ENCODE results near the gene MAPRE2. TPM values are rescaled to one million over a fixed set of nuclear protein-coding genes. Genes with fewer than 3 reads are reported as not detected.

The MAPRE2 gene
- total RNA-seq, 1 donor from 2014 or later, result 9.4 TPM

DNA sequence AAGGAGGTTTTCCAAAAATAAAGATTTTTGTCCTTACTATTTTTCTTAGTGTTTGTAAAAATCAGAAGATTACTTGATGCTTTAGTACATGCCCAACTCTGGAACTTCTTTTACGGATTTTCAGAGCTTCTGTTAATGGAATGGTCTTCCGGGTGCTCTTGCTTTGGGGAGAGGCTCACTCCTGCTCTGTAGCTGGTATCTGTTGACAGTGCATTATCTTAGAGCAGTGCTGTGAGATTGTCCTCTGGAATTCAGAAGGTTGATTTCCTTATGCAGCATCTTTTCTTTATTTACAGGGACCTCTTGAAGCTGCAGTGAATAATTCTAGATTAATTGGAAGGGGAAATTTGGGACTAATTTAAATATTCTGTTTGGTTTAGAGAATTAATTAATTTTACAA is 4.6 kb downstream of the MAPRE2 start:
- H3K9me3 ChIP-seq (ENCODE audit: control insufficient read depth in 3 of 3, low read length in 3 of 3), result no peaks in the 10 kb centered on the region
- peaks cover 36 to 63% (median 62%) of the 10 kb centered on the region in 3 donors for H3K4me1 ChIP-seq (ENCODE audit: control insufficient read depth in 3 of 3, insufficient read depth in 3 of 3, low read length in 3 of 3)
- H3K27ac ChIP-seq (ENCODE audit: low read depth, low read length), result no peak overlapping the region
- no peaks in the 10 kb centered on the region for H3K27me3 ChIP-seq (ENCODE audit: control insufficient read depth in 3 of 3, insufficient read depth in 3 of 3, low read length in 3 of 3)
- H3K4me3 ChIP-seq (ENCODE audit: low read length in 3 of 3), result no peak overlapping the region
- no peak overlapping the region for H3K9ac ChIP-seq (ENCODE audit: low read depth in 1 of 3, low read length in 3 of 3)
- H3K36me3 ChIP-seq (ENCODE audit: control insufficient read depth in 3 of 3, insufficient read depth in 3 of 3, low read length in 3 of 3), result no peaks in the 10 kb centered on the region

DNA sequence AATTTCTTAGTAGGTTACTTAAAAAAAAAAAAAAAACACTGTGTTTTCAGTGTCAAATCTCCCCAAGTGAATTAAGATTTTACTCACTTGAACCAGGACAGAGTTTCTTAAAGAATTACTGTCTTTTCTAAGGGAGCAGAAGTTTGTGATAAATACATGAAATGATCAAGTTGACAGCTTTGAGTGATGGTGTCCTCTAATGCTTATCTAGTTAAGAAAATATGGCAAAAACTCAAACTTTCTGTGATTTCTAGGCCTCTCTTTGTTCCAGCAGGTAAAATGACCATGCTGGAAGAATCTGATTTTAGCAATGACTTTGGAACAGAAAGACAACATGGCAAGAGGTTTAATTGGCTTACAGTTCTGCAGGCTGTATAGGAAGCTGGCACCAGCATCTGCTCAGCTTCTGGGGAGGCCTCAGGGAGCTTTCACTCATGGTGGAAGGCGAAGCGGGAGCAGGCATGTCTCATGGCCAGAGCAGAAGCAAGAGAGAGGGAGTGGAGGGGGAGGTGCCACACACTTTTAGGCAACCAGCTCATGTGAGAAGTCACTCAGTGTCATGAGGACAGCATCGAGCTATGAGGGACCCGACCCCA is 6.6 kb downstream of the MAPRE2 start:
- Histone ChIP-seq H3K36me3 (ENCODE audit: control insufficient read depth in 3 of 3, insufficient read depth in 3 of 3, low read length in 3 of 3) (no peaks in the 10 kb centered on the region), H3K9me3 (ENCODE audit: control insufficient read depth in 3 of 3, low read length in 3 of 3) (no peaks in the 10 kb centered on the region), H3K4me1 (ENCODE audit: control insufficient read depth in 3 of 3, insufficient read depth in 3 of 3, low read length in 3 of 3) (peaks cover 47 to 63% (median 62%) of the 10 kb centered on the region in 3 donors), H3K9ac (ENCODE audit: low read depth in 1 of 3, low read length in 3 of 3) (no peak overlapping the region), H3K27ac (ENCODE audit: low read depth, low read length) (no peak overlapping the region), H3K4me3 (ENCODE audit: low read length in 3 of 3) (no peak overlapping the region), H3K27me3 (ENCODE audit: control insufficient read depth in 3 of 3, insufficient read depth in 3 of 3, low read length in 3 of 3) (no peaks in the 10 kb centered on the region)

GRCh38 chr18:35049111-35050027 is 8.2 kb downstream of the MAPRE2 start:
- H3K4me3 ChIP-seq (ENCODE audit: low read length in 3 of 3), result no peak overlapping the region
- no peaks in the 10 kb centered on the region for H3K36me3 ChIP-seq (ENCODE audit: control insufficient read depth in 3 of 3, insufficient read depth in 3 of 3, low read length in 3 of 3)
- H3K9ac ChIP-seq (ENCODE audit: low read depth in 1 of 3, low read length in 3 of 3), result no peak overlapping the region
- no peaks in the 10 kb centered on the region for H3K9me3 ChIP-seq (ENCODE audit: control insufficient read depth in 3 of 3, low read length in 3 of 3)
- H3K27ac ChIP-seq (ENCODE audit: low read depth, low read length), result no peak overlapping the region
- H3K4me1 ChIP-seq (ENCODE audit: control insufficient read depth in 3 of 3, insufficient read depth in 3 of 3, low read length in 3 of 3), result peaks cover 40 to 53% (median 51%) of the 10 kb centered on the region in 3 donors
- H3K27me3 ChIP-seq (ENCODE audit: control insufficient read depth in 3 of 3, insufficient read depth in 3 of 3, low read length in 3 of 3), result no peaks in the 10 kb centered on the region

DNA sequence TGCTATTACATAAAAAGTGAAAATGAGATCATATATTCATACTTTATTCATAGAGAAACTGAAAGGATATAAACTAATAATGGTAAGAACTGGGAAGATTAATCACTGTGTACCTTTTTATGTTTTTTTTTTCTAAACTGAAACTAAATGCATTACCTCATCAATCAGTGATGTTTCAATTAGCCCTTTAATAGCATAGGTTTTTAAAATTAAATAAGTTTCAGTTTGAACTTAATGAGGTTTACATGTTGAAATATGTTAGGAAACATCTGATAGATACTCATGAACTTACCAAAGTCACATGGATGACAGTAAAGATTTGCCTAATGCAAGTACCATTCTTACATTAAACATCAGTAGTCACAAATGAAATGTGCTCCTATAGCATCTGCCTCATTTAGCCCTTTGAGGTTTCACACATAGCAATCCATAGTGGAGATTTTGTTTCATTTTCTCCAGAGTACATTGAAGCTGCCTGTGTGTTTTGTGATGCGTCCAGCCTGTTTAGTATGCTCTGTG is 8.9 kb downstream of the MAPRE2 start:
- no peaks in the 10 kb centered on the region for H3K36me3 ChIP-seq (ENCODE audit: control insufficient read depth in 3 of 3, insufficient read depth in 3 of 3, low read length in 3 of 3)
- H3K27ac ChIP-seq (ENCODE audit: low read depth, low read length), result peak overlapping the region; percentile 61
- H3K9me3 ChIP-seq (ENCODE audit: control insufficient read depth in 3 of 3, low read length in 3 of 3), result no peaks in the 10 kb centered on the region
- H3K4me1 ChIP-seq (ENCODE audit: control insufficient read depth in 3 of 3, insufficient read depth in 3 of 3, low read length in 3 of 3), result peaks cover 36 to 47% (median 44%) of the 10 kb centered on the region in 3 donors
- no peaks in the 10 kb centered on the region for H3K27me3 ChIP-seq (ENCODE audit: control insufficient read depth in 3 of 3, insufficient read depth in 3 of 3, low read length in 3 of 3)
- H3K4me3 ChIP-seq (ENCODE audit: low read length in 3 of 3), result no peak overlapping the region
- H3K9ac ChIP-seq (ENCODE audit: low read depth in 1 of 3, low read length in 3 of 3), result no peak overlapping the region

DNA sequence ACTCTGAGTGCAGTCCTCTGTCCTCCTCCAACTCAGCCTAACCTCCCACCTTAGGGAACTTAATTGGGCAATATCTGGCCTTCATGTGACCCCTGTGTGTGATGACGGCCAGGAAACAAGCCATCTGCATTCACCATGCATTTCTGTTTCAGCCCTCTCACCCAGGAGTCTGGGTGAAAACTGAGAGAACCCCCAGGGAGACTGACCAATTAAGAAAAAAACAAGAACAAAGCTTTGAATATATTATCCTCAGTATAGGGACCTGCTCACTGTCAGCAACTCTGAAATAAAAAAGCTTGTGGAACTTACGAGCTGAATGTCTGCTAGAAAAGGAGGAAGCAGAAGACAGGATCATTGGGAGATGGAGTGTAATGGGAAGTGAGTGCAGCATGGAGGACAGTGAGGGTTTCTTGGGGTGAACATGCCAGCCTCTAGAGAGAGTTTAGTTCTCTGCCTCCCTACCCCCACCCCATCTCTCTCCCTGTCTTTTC is 9.5 kb downstream of the MAPRE2 start:
- Histone ChIP-seq H3K4me3 (ENCODE audit: low read length in 3 of 3) (no peak overlapping the region), H3K36me3 (ENCODE audit: control insufficient read depth in 3 of 3, insufficient read depth in 3 of 3, low read length in 3 of 3) (no peaks in the 10 kb centered on the region), H3K9me3 (ENCODE audit: control insufficient read depth in 3 of 3, low read length in 3 of 3) (no peaks in the 10 kb centered on the region), H3K9ac (ENCODE audit: low read depth in 1 of 3, low read length in 3 of 3) (no peak overlapping the region), H3K4me1 (ENCODE audit: control insufficient read depth in 3 of 3, insufficient read depth in 3 of 3, low read length in 3 of 3) (peaks cover 31 to 46% (median 37%) of the 10 kb centered on the region in 3 donors), H3K27me3 (ENCODE audit: control insufficient read depth in 3 of 3, insufficient read depth in 3 of 3, low read length in 3 of 3) (no peaks in the 10 kb centered on the region), H3K27ac (ENCODE audit: low read depth, low read length) (peak overlapping the region; percentile 61)

DNA sequence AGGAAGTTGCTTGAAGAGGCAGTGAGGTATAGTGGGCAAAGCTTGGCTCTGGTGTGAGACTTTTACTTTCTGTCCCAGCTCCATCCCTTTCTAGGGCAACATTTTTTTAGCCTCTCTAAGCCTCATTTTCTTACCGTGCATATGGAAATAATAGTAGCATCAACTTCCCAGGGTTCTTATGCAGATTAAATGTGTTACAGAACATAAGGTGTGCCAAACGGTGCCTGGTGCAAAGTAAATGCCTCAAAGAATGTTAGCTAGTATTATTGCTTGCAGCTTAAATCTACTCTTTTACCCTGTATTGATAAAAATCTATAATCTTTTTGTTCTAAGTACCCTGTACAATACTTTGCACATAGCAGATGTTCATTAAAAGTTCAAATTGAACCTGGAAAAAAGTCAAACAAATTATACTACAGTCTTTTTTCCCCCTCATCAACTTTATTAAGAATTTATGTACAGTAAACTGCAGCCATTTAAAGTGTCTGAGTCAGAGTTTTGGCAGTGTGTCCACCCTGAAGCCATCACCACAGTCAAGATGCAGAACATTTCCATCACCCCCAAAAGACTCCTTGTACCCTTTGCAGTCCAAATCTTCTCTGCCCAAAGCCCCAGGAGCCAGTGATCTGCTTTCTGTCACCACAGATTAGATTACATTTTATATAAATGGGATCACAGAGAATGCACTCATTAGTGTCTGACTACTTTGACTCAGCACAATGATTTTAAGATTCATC is 10.6 kb downstream of the MAPRE2 start:
- Histone ChIP-seq H3K27me3 (ENCODE audit: control insufficient read depth in 3 of 3, insufficient read depth in 3 of 3, low read length in 3 of 3) (no peaks in the 10 kb centered on the region), H3K9me3 (ENCODE audit: control insufficient read depth in 3 of 3, low read length in 3 of 3) (no peaks in the 10 kb centered on the region), H3K4me1 (ENCODE audit: control insufficient read depth in 3 of 3, insufficient read depth in 3 of 3, low read length in 3 of 3) (peaks cover 29 to 38% (median 31%) of the 10 kb centered on the region in 3 donors), H3K27ac (ENCODE audit: low read depth, low read length) (peak overlapping the region; percentile 61), H3K9ac (ENCODE audit: low read depth in 1 of 3, low read length in 3 of 3) (no peak overlapping the region), H3K36me3 (ENCODE audit: control insufficient read depth in 3 of 3, insufficient read depth in 3 of 3, low read length in 3 of 3) (no peaks in the 10 kb centered on the region), H3K4me3 (ENCODE audit: low read length in 3 of 3) (no peak overlapping the region)

- H3K36me3 ChIP-seq (ENCODE audit: control insufficient read depth in 3 of 3, insufficient read depth in 3 of 3, low read length in 3 of 3), result no peaks in the 10 kb centered on the region
- H3K27ac ChIP-seq (ENCODE audit: low read depth, low read length), result no peak overlapping the region
- H3K9ac ChIP-seq (ENCODE audit: low read depth in 1 of 3, low read length in 3 of 3), result no peak overlapping the region
- H3K4me3 ChIP-seq (ENCODE audit: low read length in 3 of 3), result no peak overlapping the region
- no peaks in the 10 kb centered on the region for H3K9me3 ChIP-seq (ENCODE audit: control insufficient read depth in 3 of 3, low read length in 3 of 3)
- H3K27me3 ChIP-seq (ENCODE audit: control insufficient read depth in 3 of 3, insufficient read depth in 3 of 3, low read length in 3 of 3), result no peaks in the 10 kb centered on the region
- peaks cover 32 to 37% (median 36%) of the 10 kb centered on the region in 3 donors for H3K4me1 ChIP-seq (ENCODE audit: control insufficient read depth in 3 of 3, insufficient read depth in 3 of 3, low read length in 3 of 3)
Measured at GRCh38 chr18:35054401-35054800, 13.2 kb downstream of the MAPRE2 start.

- H3K4me3 ChIP-seq (ENCODE audit: low read length in 3 of 3), result no peak overlapping the region
- no peaks in the 10 kb centered on the region for H3K9me3 ChIP-seq (ENCODE audit: control insufficient read depth in 3 of 3, low read length in 3 of 3)
- no peaks in the 10 kb centered on the region for H3K36me3 ChIP-seq (ENCODE audit: control insufficient read depth in 3 of 3, insufficient read depth in 3 of 3, low read length in 3 of 3)
- no peak overlapping the region for H3K9ac ChIP-seq (ENCODE audit: low read depth in 1 of 3, low read length in 3 of 3)
- H3K4me1 ChIP-seq (ENCODE audit: control insufficient read depth in 3 of 3, insufficient read depth in 3 of 3, low read length in 3 of 3), result peaks cover 32 to 41% (median 40%) of the 10 kb centered on the region in 3 donors
- H3K27me3 ChIP-seq (ENCODE audit: control insufficient read depth in 3 of 3, insufficient read depth in 3 of 3, low read length in 3 of 3), result no peaks in the 10 kb centered on the region
- H3K27ac ChIP-seq (ENCODE audit: low read depth, low read length), result no peak overlapping the region
Measured at GRCh38 chr18:35055105-35055504, 13.9 kb downstream of the MAPRE2 start.

DNA sequence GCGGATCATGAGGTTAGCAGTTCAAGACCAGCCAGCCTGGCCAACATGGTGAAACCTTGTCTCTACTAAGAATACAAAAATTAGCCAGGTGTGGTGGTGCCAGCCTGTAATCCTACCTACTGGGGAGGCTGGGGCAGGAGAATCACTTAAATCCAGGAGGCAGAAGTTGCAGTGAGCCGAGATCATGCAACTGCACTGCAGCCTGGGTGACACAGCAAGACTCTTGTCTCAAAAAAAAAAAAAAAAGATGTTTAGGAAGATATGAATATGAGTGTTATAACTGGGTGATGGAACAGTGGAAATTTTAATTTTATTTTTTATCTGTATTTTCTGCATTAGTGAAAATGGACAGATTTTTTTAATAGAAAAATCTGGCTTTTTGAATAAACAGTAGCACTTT is 14.5 kb downstream of the MAPRE2 start:
- Histone ChIP-seq H3K27me3 (ENCODE audit: control insufficient read depth in 3 of 3, insufficient read depth in 3 of 3, low read length in 3 of 3) (no peaks in the 10 kb centered on the region), H3K4me1 (ENCODE audit: control insufficient read depth in 3 of 3, insufficient read depth in 3 of 3, low read length in 3 of 3) (peaks cover 31 to 41% (median 40%) of the 10 kb centered on the region in 3 donors), H3K27ac (ENCODE audit: low read depth, low read length) (no peak overlapping the region), H3K9me3 (ENCODE audit: control insufficient read depth in 3 of 3, low read length in 3 of 3) (no peaks in the 10 kb centered on the region), H3K4me3 (ENCODE audit: low read length in 3 of 3) (no peak overlapping the region), H3K9ac (ENCODE audit: low read depth in 1 of 3, low read length in 3 of 3) (no peak overlapping the region), H3K36me3 (ENCODE audit: control insufficient read depth in 3 of 3, insufficient read depth in 3 of 3, low read length in 3 of 3) (no peaks in the 10 kb centered on the region)

All from skeletal muscle tissue (tissue), 4 donors.